Thyroid gland (tissue), 4 donors: ENCODE measurements around the gene SBK3.

Source experiments
- POLR2A ChIP-seq, 2 donors: fragments of 450-650 bp; IDR thresholded peaks; one replicate each; pipeline ENCODE4 v1.6.1; 2017; ENCODE audit warnings: antibody characterized with exemption in 2 of 2, mild to moderate bottlenecking in 2 of 2, moderate library complexity in 1 of 2
- TF ChIP-seq, protein P1 (sequence below), 6 experiments: fragments of 200-600 bp in 3 of 6; fragments of 450-650 bp in 3 of 6; sonication (generic) in 3 of 6; IDR thresholded peaks; one replicate each; pipeline ENCODE4 v1.5.1; 2016 to 2019; ENCODE audit warnings: antibody characterized with exemption in 6 of 6, mild to moderate bottlenecking in 2 of 6, inconsistent platforms in 1 of 6, moderate library complexity in 1 of 6

DNA sequence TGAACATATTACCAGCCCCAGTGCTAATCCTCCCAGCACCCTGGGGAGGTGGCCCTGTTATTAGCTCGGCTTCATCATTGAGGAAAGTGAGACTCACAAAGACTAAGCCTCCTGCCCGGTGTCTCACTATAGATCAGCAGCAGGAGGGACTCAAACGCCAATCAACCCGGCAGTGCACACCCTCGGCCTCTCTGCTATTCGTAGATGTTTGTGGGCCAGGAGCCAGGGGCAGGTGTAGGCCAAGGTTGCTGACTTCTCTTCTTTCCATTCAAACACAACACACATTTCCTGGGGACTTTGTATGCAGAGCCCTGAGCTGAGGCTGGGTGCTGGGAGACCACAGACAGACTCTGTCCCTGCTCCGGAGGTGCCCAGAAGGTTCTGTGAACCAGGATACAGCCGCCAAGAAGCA is 9.4 kb upstream of the SBK3 start:
- TF ChIP-seq, protein P1, sequence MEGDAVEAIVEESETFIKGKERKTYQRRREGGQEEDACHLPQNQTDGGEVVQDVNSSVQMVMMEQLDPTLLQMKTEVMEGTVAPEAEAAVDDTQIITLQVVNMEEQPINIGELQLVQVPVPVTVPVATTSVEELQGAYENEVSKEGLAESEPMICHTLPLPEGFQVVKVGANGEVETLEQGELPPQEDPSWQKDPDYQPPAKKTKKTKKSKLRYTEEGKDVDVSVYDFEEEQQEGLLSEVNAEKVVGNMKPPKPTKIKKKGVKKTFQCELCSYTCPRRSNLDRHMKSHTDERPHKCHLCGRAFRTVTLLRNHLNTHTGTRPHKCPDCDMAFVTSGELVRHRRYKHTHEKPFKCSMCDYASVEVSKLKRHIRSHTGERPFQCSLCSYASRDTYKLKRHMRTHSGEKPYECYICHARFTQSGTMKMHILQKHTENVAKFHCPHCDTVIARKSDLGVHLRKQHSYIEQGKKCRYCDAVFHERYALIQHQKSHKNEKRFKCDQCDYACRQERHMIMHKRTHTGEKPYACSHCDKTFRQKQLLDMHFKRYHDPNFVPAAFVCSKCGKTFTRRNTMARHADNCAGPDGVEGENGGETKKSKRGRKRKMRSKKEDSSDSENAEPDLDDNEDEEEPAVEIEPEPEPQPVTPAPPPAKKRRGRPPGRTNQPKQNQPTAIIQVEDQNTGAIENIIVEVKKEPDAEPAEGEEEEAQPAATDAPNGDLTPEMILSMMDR (IDR thresholded peaks at IDR 0.05), result no peak
- TF ChIP-seq POLR2A (IDR thresholded peaks at IDR 0.05), result no peak
